Breast epithelium (tissue), 4 donors: ENCODE measurements around the gene IER2. TPM values are rescaled to one million over a fixed set of nuclear protein-coding genes. Genes with fewer than 3 reads are reported as not detected.
"Not testable (repeated sequence)": the region's sequence is repeated elsewhere in the genome, so short reads cannot be mapped to it uniquely, and the experiment has no call there.

Experiments used
- DNase-seq, 2 donors: peaks; one replicate each; pipeline ENCODE4 v3.0.0-alpha.2; 2019; ENCODE audit warnings: low spot score in 2 of 2
- H3K27ac ChIP-seq, 2 donors: fragments of 200-600 bp; sonication (generic) in 1 of 2; one replicate each; pipeline ENCODE4 v1.5.1; 2016 to 2019; ENCODE audit warnings: mild to moderate bottlenecking in 1 of 2
- H3K27me3 ChIP-seq, 2 donors: fragments of 200-600 bp; sonication (generic) in 1 of 2; one replicate each; pipeline versions ENCODE4 v1.5.1 to v1.6.0; 2017 to 2019; ENCODE audit warnings: control low read depth in 1 of 2, mild to moderate bottlenecking in 1 of 2
- H3K36me3 ChIP-seq: fragments of 200-600 bp; one replicate; pipeline ENCODE4 v1.5.1; 2019
- H3K4me1 ChIP-seq, 2 donors: fragments of 200-600 bp; sonication (generic); one replicate each; pipeline ENCODE4 v1.5.1; 2016 to 2019; ENCODE audit warnings: control low read depth in 1 of 2
- H3K4me3 ChIP-seq, 3 donors: fragments of 200-600 bp; sonication (generic); 1 replicate in 2 of 3; 2 replicates in 1 of 3; pipeline ENCODE4 v1.5.1; 2016 to 2019; ENCODE audit warnings: mild to moderate bottlenecking in 3 of 3, moderate library complexity in 2 of 3
- H3K9me3 ChIP-seq, 2 donors: fragments of 200-600 bp; sonication (generic) in 1 of 2; one replicate each; pipeline ENCODE4 v1.5.1; 2016 to 2019; ENCODE audit warnings: control low read depth in 1 of 2
- POLR2A ChIP-seq: fragments of 450-650 bp; IDR thresholded peaks from one replicate; pipeline ENCODE4 v1.6.1; 2016; ENCODE audit warnings: antibody characterized with exemption, mild to moderate bottlenecking, moderate library complexity
- POLR2AphosphoS5 ChIP-seq, 3 donors: sonication (generic); formaldehyde crosslinking; IDR thresholded peaks; one replicate each; pipeline ENCODE4 v1.6.1; 2017; ENCODE audit warnings: antibody characterized with exemption in 3 of 3
- intact Hi-C: fragments of 100-400 bp; cut with DNase I; formaldehyde crosslinking; loops from one replicate; pipeline ENCODE4 v1.15.1; 2023; ENCODE audit warnings: low total_unique reads
- total RNA-seq, 3 donors: library from RNA; depleted of rRNA; stranded (reverse); fragments of >200 nt; gene quantifications; one replicate each; pipeline ENCODE4 v1.1.0, GENCODE V29; 2016
- TF ChIP-seq, protein P1 (sequence below), 3 donors: fragments of 450-650 bp; IDR thresholded peaks; one replicate each; pipeline ENCODE4 v1.5.1; 2016 to 2017; ENCODE audit warnings: antibody characterized with exemption in 3 of 3, mild to moderate bottlenecking in 3 of 3, moderate library complexity in 3 of 3

IER2 gene
- total RNA-seq, 3 donors from 2014 or later, result 20.6 to 146 (median 79.6) TPM

DNA sequence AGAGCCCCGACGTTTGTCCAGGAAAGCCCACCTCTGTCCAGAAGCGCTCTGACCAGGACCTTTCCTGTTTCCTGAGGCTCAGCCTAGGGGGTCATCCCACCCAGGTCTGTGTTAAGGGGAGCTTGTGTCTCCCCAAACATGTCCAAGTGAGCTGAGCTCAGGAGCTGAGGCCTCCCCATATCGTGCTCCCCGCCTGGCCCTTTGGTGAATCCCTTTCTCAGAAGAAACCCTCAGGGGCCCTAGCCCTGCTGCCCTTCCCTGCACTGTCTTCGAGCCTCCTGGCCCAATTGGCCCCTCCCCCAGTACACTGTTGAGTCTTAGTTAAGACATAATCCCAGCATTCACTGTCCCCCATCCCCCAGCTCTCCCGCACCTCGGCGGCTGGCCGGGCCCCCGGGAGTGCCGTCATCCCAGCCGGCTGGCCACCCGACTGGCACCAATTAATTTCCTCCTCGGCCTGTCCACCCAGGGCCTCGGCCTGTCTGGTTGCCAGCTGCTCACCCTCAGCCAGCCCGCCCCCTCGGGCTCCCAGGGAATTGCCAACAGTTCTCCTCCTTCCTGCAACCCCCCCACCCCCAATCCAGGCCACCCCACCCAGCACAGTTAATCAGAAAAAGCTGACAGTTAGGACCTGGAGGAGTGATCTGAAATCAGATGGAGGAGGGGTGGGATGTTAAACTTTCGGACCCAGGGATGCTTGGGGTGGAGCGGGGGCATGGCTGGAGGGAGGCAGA, 13.6 kb downstream of the IER2 start:
- H3K4me1 ChIP-seq, result peaks cover 7 to 33% of the 10 kb centered on the region in 2 donors
- intact Hi-C loops, result no loop called here
- DNase-seq, result peak; percentile 76 to 79

DNA sequence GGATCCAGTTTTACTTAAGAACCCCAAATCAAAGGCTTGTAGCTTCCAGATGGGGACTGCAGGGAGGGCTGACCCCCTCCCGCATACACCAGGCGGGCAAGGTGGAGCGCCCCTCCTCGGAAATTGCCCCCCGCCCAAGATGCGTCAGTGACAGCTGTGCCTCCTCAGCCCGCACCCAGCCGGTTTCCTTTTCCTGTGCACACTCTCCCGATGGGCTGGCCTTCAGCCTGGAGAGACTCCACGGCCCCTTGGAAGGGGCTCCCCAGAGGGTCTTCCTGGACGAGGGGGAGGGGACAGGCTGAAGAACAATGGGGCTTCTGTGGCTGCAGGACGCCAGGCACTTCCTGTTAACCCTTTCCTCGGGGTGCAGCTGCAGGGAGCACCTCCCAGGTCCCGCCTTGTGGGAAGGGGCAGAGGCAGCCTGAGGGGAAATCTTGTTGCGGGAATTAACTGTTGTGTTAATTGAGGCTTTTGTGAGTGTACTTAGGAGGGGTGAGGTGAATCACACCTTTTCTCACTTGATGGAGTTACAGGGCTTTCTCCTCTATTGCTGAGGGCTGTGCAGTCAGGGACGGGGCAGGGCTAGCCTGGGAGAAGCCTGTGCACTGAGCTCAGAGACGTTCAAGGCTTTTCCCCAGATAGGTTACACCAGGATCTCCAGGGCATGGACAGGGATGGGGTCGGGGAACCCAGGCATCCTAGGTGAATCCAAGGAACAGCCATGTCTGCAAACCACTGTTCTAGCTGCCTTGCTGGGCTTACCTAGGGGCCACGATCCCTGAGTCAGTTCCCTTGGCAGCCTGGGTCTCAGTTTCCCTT, 14.3 kb downstream of the IER2 start:
- Histone ChIP-seq H3K27me3 (no peaks in the 10 kb centered on the region), H3K27ac (peak overlapping the region; percentile 95 to 99), H3K36me3 (no peaks in the 10 kb centered on the region), H3K4me3 (peak overlapping the region; percentile 38 to 66 (median 52)), H3K9me3 (no peaks in the 10 kb centered on the region), H3K4me1 (peaks cover 7 to 33% of the 10 kb centered on the region in 2 donors)
- TF ChIP-seq POLR2AphosphoS5 (IDR thresholded peaks at IDR 0.05) (peak in 2 of 3 donors; percentile 33 to 60), POLR2A (no peak)
- TF ChIP-seq, protein P1, sequence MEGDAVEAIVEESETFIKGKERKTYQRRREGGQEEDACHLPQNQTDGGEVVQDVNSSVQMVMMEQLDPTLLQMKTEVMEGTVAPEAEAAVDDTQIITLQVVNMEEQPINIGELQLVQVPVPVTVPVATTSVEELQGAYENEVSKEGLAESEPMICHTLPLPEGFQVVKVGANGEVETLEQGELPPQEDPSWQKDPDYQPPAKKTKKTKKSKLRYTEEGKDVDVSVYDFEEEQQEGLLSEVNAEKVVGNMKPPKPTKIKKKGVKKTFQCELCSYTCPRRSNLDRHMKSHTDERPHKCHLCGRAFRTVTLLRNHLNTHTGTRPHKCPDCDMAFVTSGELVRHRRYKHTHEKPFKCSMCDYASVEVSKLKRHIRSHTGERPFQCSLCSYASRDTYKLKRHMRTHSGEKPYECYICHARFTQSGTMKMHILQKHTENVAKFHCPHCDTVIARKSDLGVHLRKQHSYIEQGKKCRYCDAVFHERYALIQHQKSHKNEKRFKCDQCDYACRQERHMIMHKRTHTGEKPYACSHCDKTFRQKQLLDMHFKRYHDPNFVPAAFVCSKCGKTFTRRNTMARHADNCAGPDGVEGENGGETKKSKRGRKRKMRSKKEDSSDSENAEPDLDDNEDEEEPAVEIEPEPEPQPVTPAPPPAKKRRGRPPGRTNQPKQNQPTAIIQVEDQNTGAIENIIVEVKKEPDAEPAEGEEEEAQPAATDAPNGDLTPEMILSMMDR (IDR thresholded peaks at IDR 0.05), result no peak
- intact Hi-C loops, result no loop called here
- DNase-seq, result peak; percentile 64 to 65

More for the DNA sequence above, 13.6 kb downstream of the IER2 start:
- TF ChIP-seq, protein P1 (IDR thresholded peaks at IDR 0.05), result no peak
- TF ChIP-seq POLR2AphosphoS5 (IDR thresholded peaks at IDR 0.05) (peak; percentile 27 to 54 (median 34)), POLR2A (no peak)
- Histone ChIP-seq H3K9me3 (no peaks in the 10 kb centered on the region), H3K36me3 (no peaks in the 10 kb centered on the region), H3K27ac (peak overlapping the region; percentile 95 to 99), H3K27me3 (no peaks in the 10 kb centered on the region), H3K4me3 (peak overlapping the region; percentile 38 to 66 (median 52))

DNA sequence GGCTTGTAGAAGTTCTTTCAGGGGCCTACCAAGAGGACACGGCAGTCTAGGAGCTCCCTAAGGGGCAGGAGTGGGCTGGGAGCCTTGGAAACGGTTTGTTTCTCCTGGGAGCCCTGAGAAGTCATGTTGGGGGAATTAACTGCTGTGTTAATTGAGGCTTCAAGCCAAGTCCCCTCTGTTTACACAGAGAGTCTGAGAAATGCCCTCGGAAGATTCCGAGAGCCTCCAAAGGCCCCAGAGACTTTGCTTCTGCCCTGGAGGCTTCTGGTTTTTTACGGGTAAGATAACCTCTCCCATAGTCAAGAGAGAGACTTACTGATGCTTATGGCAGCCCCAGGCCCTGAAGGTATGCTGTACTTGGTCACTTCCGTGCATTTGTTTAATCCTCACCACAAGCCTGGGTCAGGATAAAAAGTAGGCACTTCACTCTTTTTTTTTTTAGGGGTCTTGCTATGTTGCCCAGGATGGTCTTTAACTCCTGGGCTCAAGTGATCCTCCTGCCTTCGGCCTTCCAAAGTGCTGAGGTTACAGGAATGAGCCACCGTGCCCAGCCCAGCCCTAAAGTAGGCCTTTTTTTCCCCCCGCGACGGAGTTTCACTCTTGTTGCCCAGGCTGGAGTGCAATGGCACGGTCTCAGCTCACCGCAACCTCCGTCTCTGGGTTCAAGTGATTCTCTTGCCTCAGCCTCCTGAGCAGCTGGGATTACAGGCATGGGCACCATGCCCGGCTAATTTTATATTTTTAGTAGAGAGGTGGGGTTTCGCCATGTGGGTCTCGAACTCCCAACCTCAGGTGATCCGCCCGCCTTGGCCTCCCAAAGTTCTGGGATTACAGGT, 15.2 kb downstream of the IER2 start:
- H3K4me1 ChIP-seq, result peaks cover 7 to 33% of the 10 kb centered on the region in 2 donors
- intact Hi-C loops, result no loop called here
- TF ChIP-seq POLR2AphosphoS5 (IDR thresholded peaks at IDR 0.05) (no peak), POLR2A (no peak)
- TF ChIP-seq, protein P1 (IDR thresholded peaks at IDR 0.05), result no peak
- H3K4me3 ChIP-seq, result no peak overlapping the region
- no peaks in the 10 kb centered on the region for H3K27me3 ChIP-seq
- H3K27ac ChIP-seq, result peak overlapping the region; percentile 95 to 99
- H3K9me3 ChIP-seq, result no peaks in the 10 kb centered on the region
- DNase-seq, result no peak
- no peaks in the 10 kb centered on the region for H3K36me3 ChIP-seq

DNA sequence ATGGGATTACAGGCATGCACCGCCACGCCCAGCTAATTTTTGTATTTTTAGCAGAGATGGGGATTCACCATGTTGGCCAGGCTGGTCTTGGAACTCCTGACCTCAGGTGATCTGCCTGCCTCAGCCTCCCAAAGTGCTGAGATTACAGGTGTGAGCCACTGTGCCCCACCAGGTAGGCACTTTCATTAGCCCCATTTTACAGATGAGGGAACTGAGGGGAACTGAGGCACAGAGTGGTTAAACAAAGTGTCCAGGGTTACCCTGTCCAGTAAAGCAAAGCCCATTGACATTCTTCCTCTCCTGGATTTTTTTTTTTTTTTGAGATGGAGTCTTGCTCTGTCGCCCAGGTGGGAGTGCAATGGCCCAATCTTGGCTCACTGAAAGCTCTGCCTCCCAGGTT, 15.9 kb downstream of the IER2 start:
- H3K27me3 ChIP-seq, H3K4me3 ChIP-seq, DNase-seq, H3K36me3 ChIP-seq, H3K9me3 ChIP-seq, intact Hi-C loops: not testable (repeated sequence)
- H3K27ac ChIP-seq, result peak overlapping the region; percentile 89 to 99
- peaks cover 7 to 33% of the 10 kb centered on the region in 2 donors for H3K4me1 ChIP-seq

DNA sequence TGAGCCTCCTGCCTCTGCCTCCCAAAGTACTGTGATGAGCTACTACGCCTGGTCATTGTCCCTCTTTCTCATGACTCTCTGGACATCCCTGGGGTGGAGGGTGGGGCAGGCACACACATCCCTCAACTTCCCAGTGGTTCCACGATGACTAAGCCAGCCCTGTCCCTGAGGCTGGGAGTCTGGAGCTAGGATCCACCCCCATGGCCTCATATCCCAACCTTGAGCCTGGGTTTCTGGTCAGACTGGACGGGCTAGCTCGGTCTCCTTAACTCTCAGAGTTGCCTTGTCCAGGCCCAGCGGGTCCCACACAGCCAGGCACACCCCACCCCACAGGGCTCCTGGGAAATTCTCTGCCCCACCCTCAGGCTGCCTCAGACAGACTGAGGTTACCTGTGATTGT, 19.6 kb downstream of the IER2 start:
- Histone ChIP-seq H3K9me3 (no peaks in the 10 kb centered on the region), H3K27ac (peak overlapping the region; percentile 74 to 87), H3K36me3 (no peaks in the 10 kb centered on the region), H3K4me1 (peaks cover 2 to 14% of the 10 kb centered on the region in 2 donors), H3K27me3 (no peaks in the 10 kb centered on the region), H3K4me3 (no peak overlapping the region)
- intact Hi-C loops, result no loop called here
- peak; percentile 78 for DNase-seq
- TF ChIP-seq, protein P1 (IDR thresholded peaks at IDR 0.05), result no peak
- no peak for TF ChIP-seq POLR2A
- TF ChIP-seq POLR2AphosphoS5 (IDR thresholded peaks at IDR 0.05), result peak in 1 of 3 donors; percentile 20
